OCI-LY1 (cell line): ENCODE measurements around the gene CHGA.

ENCODE experiments used
- EZH2 ChIP-seq: fragments of 200-600 bp; sonication (generic), shearing (Covaris generic); IDR thresholded peaks from 2 replicates; pipeline ENCODE4 v1.8.0; 2017; ENCODE audit warnings: borderline replicate concordance, mixed run types, mild to moderate bottlenecking, antibody characterized with exemption, low read length, moderate library complexity, mixed read lengths
- TF ChIP-seq, protein P1 (sequence below): fragments of 200-600 bp; sonication (generic), shearing (Covaris generic); IDR thresholded peaks from 2 replicates; pipeline ENCODE4 v1.5.1; 2017; ENCODE audit warnings: mild to moderate bottlenecking, antibody characterized with exemption, low read length, moderate library complexity, mixed read lengths

- TF ChIP-seq, protein P1, sequence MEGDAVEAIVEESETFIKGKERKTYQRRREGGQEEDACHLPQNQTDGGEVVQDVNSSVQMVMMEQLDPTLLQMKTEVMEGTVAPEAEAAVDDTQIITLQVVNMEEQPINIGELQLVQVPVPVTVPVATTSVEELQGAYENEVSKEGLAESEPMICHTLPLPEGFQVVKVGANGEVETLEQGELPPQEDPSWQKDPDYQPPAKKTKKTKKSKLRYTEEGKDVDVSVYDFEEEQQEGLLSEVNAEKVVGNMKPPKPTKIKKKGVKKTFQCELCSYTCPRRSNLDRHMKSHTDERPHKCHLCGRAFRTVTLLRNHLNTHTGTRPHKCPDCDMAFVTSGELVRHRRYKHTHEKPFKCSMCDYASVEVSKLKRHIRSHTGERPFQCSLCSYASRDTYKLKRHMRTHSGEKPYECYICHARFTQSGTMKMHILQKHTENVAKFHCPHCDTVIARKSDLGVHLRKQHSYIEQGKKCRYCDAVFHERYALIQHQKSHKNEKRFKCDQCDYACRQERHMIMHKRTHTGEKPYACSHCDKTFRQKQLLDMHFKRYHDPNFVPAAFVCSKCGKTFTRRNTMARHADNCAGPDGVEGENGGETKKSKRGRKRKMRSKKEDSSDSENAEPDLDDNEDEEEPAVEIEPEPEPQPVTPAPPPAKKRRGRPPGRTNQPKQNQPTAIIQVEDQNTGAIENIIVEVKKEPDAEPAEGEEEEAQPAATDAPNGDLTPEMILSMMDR, result no peak
- TF ChIP-seq EZH2, result no peak
These were observed 22.3 kb upstream of the CHGA start for GRCh38 chr14:92900660-92901059.
